ENCODE measurements around the gene NNMT. TPM values are rescaled to one million over a fixed set of nuclear protein-coding genes. Genes with fewer than 3 reads are reported as not detected.
A peak's percentile ranks its signal among the peaks of the same experiment; 100 is the strongest.

NNMT gene
- total RNA-seq, 6 donors from 2014 or later = 93.4 to 383 (median 208) TPM

- H3K4me3 ChIP-seq = no peak overlapping the region
- no peaks in the 10 kb centered on the region for H3K27me3 ChIP-seq
- peaks cover 0 to 35% (median 9%) of the 10 kb centered on the region in 4 donors for H3K36me3 ChIP-seq
- 73 to 83% methylated on average over 1 of the region's 1 CpG for WGBS, 2 donors
- H3K9me3 ChIP-seq = no peaks in the 10 kb centered on the region
- ATAC-seq (ENCODE audit: low FRiP score in 2 of 2) = no peak
- no peak for TF ChIP-seq POLR2A (IDR thresholded peaks at IDR 0.05)
- TF ChIP-seq POLR2AphosphoS5 (IDR thresholded peaks at IDR 0.05) = no peak
- no peak for TF ChIP-seq CTCF (IDR thresholded peaks at IDR 0.05)
- TF ChIP-seq EP300 (IDR thresholded peaks at IDR 0.05) = no peak
- H3K27ac ChIP-seq = peak overlapping the region; percentile 75 to 80 (median 76)
- no peak for DNase-seq
- H3K4me1 ChIP-seq = peaks cover 32 to 51% (median 35%) of the 10 kb centered on the region in 4 donors
Observed at GRCh38 chr11:114309517-114309916, 13.3 kb downstream of the NNMT start.

- Histone ChIP-seq H3K4me1 (peaks cover 35 to 53% (median 37%) of the 10 kb centered on the region in 4 donors), H3K36me3 (peaks cover 0 to 36% (median 9%) of the 10 kb centered on the region in 4 donors), H3K27ac (peak overlapping the region in 1 of 4 donors; percentile 42), H3K9me3 (no peaks in the 10 kb centered on the region), H3K27me3 (no peaks in the 10 kb centered on the region), H3K4me3 (no peak overlapping the region)
- TF ChIP-seq CTCF (IDR thresholded peaks at IDR 0.05) (no peak), POLR2AphosphoS5 (IDR thresholded peaks at IDR 0.05) (no peak), EP300 (IDR thresholded peaks at IDR 0.05) (no peak), POLR2A (IDR thresholded peaks at IDR 0.05) (no peak)
- 95 to 99% methylated on average over 2 of the region's 2 CpGs for WGBS, 2 donors
- ATAC-seq (ENCODE audit: low FRiP score in 2 of 2) (no peak), DNase-seq (no peak)
Observed at GRCh38 chr11:114310095-114310494, 13.9 kb downstream of the NNMT start.

- TF ChIP-seq CTCF (IDR thresholded peaks at IDR 0.05) = no peak
- TF ChIP-seq POLR2AphosphoS5 (IDR thresholded peaks at IDR 0.05) = no peak
- TF ChIP-seq POLR2A (IDR thresholded peaks at IDR 0.05) = no peak
- no peak for TF ChIP-seq EP300 (IDR thresholded peaks at IDR 0.05)
- no peaks in the 10 kb centered on the region for H3K9me3 ChIP-seq
- no peaks in the 10 kb centered on the region for H3K27me3 ChIP-seq
- H3K36me3 ChIP-seq = peaks cover 0 to 36% (median 9%) of the 10 kb centered on the region in 4 donors
- DNase-seq (peak in 1 of 2 donors; percentile 39), ATAC-seq (ENCODE audit: low FRiP score in 2 of 2) (no peak)
- H3K4me1 ChIP-seq = peaks cover 42 to 65% (median 47%) of the 10 kb centered on the region in 4 donors
- no peak overlapping the region for H3K4me3 ChIP-seq
- H3K27ac ChIP-seq = no peak overlapping the region
- WGBS, 2 donors = 82 to 98% methylated on average over 4 to 10 of the region's 10 CpGs
Observed at GRCh38 chr11:114311946-114312345, 15.7 kb downstream of the NNMT start.

GRCh38 chr11:114314096-114314495 lies 17.9 kb downstream of the NNMT start:
- Histone ChIP-seq H3K36me3 (peaks cover 0 to 36% (median 9%) of the 10 kb centered on the region in 4 donors), H3K27ac (peak overlapping the region in 1 of 4 donors; percentile 7), H3K9me3 (no peaks in the 10 kb centered on the region), H3K4me3 (no peak overlapping the region), H3K4me1 (peaks cover 46 to 59% (median 47%) of the 10 kb centered on the region in 4 donors), H3K27me3 (no peaks in the 10 kb centered on the region)
- ATAC-seq (ENCODE audit: low FRiP score in 2 of 2) = no peak
- DNase-seq = no peak
- 43 to 100% methylated on average over 1 of the region's 1 CpG for WGBS, 2 donors
- no peak for TF ChIP-seq POLR2AphosphoS5 (IDR thresholded peaks at IDR 0.05)
- TF ChIP-seq CTCF (IDR thresholded peaks at IDR 0.05) = no peak
- TF ChIP-seq EP300 (IDR thresholded peaks at IDR 0.05) = no peak
- TF ChIP-seq POLR2A (IDR thresholded peaks at IDR 0.05) = no peak

- DNase-seq (peak in 1 of 2 donors; percentile 77), ATAC-seq (ENCODE audit: low FRiP score in 2 of 2) (peak; percentile 58 to 82)
- Histone ChIP-seq H3K4me3 (no peak overlapping the region), H3K4me1 (peaks cover 40 to 57% (median 51%) of the 10 kb centered on the region in 4 donors), H3K27ac (peak overlapping the region; percentile 52 to 75 (median 69)), H3K9me3 (no peaks in the 10 kb centered on the region), H3K27me3 (no peaks in the 10 kb centered on the region), H3K36me3 (peaks cover 0 to 29% (median 9%) of the 10 kb centered on the region in 4 donors)
- 12 to 16% methylated on average over 13 of the region's 13 CpGs for WGBS, 2 donors
- TF ChIP-seq POLR2A (IDR thresholded peaks at IDR 0.05) (peak in 1 of 4 donors; percentile 24), POLR2AphosphoS5 (IDR thresholded peaks at IDR 0.05) (peak; percentile 49 to 75), CTCF (IDR thresholded peaks at IDR 0.05) (no peak), EP300 (IDR thresholded peaks at IDR 0.05) (peak in 2 of 4 donors; percentile 36 to 75)
Observed at GRCh38 chr11:114315749-114316368, 19.7 kb downstream of the NNMT start.
